ENCODE data around the gene ZSCAN10. TPM values are rescaled to one million over a fixed set of nuclear protein-coding genes. Genes with fewer than 3 reads are reported as not detected.

ZSCAN10 gene
- total RNA-seq, 2 experiments from 2014 or later: 0.26 TPM; not detected in 1

DNA sequence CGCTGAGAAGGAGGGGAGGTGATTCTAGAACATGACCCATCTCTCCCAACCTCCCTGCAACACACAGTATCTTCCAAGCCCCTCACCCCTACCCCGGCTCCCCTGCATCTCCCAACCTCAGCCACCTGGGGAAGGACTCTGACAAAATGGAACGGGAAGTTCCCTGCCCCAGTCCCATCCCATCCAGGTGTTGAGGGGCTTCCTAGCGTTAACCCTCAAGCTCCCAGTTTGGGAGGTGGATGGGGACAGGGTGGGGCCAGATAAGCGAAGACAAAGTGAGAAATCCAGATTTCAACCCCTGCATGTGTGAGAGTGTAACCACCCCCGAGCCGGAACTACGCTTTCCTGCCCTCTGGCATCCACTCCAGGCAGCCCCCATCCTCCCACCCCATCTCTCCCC, 1.8 kb downstream of the ZSCAN10 start:
- Mint-ChIP-seq H3K27ac (no peak overlapping the region), H3K4me3 (no peak overlapping the region), H3K36me3 (ENCODE audit: low read depth) (no peaks in the 10 kb centered on the region), H3K9me3 (no peaks in the 10 kb centered on the region), H3K27me3 (ENCODE audit: low read depth) (no peaks in the 10 kb centered on the region), H3K4me1 (ENCODE audit: low read depth) (peaks cover 34% of the 10 kb centered on the region)
- DNase-seq: no peak
- CTCF ChIA-PET: interaction anchor here (0.6 to 9.5 kb wide), 9 partner anchors 17 to 216 kb away, joined by 3 to 122 read pairs (median 5); partner anchors contain the start of gene IL32
- intact Hi-C loops (cut with micrococcal nuclease): no loop called here

DNA sequence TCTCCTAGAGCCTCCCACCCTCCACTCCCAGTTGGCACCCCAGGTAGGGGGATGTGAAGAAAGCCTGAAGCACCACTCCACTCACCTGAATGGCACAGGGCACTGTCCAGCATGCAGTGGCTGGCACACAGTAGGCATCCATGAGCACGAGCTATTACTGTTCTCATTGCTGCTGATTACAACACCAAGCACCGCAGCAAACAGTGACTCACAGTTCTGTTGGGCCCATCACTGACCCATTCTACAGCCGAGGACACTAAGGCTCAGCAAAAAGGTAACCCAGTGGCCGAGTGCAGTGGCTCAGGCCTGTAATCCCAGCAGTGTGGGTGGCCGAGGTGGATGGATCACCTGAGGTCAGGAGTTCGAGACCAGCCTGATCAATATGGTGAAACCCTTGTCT, 2.7 kb downstream of the ZSCAN10 start:
- no peak for DNase-seq
- Mint-ChIP-seq H3K4me1 (ENCODE audit: low read depth) (peaks cover 29% of the 10 kb centered on the region), H3K4me3 (no peak overlapping the region), H3K9me3 (no peaks in the 10 kb centered on the region), H3K36me3 (ENCODE audit: low read depth) (no peaks in the 10 kb centered on the region), H3K27ac (no peak overlapping the region), H3K27me3 (ENCODE audit: low read depth) (no peaks in the 10 kb centered on the region)
- CTCF ChIA-PET: interaction anchor here (0.5 to 9.5 kb wide), 16 partner anchors 9 to 419 kb away, joined by 3 to 122 read pairs (median 4); partner anchors contain the start of genes HCFC1R1, IL32 and THOC6
- intact Hi-C loops (cut with micrococcal nuclease): loop anchor here (1.0 kb wide), 1 partner anchor 33 kb away; no protein-coding TSS in a partner anchor

- Mint-ChIP-seq H3K36me3 (ENCODE audit: low read depth) (no peaks in the 10 kb centered on the region), H3K9me3 (no peaks in the 10 kb centered on the region), H3K27me3 (ENCODE audit: low read depth) (no peaks in the 10 kb centered on the region), H3K27ac (no peak overlapping the region), H3K4me1 (ENCODE audit: low read depth) (peaks cover 29% of the 10 kb centered on the region), H3K4me3 (no peak overlapping the region)
- intact Hi-C loops (cut with micrococcal nuclease): loop anchor here (1.0 kb wide), 1 partner anchor 33 kb away; no protein-coding TSS in a partner anchor
- CTCF ChIA-PET: interaction anchor here (0.6 to 9.5 kb wide), 18 partner anchors 9 to 419 kb away, joined by 3 to 122 read pairs (median 4); partner anchors contain the start of genes HCFC1R1, IL32 and THOC6
- peak; percentile 76 for DNase-seq
Observed at GRCh38 chr16:3095869-3096268, 3.2 kb downstream of the ZSCAN10 start.

DNA sequence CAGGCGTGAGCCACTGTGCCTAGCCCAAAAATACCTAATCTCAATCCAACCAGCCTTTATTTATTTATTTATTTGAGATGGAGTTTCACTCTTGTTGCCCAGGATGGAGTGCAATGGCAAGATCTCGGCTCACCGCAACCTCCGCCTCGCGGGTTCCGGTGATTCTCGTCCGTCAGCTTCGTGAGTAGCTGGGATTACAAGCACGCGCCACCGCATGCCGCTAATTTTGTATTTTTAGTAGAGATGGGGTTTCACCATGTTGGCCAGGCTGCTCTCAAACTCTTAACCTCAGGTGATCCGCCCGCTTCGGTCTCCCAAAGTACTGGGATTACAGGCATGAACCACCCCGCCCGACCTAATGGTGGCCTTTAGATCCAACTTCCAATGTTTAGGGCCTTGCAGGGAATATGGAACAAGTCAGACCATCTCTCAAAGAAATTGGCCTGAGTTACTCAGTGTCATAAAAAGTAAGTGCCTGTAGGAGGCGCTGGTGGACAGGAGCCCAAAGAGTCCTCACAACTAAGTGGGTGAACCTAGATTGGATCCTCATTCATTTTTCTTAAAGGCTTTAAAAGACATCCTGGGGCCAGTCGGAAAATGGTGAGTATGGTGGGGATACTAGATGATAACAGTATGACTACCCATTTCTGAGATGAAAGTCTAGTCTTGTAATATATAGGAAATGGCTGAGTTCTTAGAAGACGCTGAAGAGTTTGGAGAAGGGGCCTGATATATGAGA, 4.6 kb downstream of the ZSCAN10 start:
- Mint-ChIP-seq H3K27me3 (ENCODE audit: low read depth) (no peaks in the 10 kb centered on the region), H3K4me1 (ENCODE audit: low read depth) (peaks cover 23% of the 10 kb centered on the region), H3K9me3 (no peaks in the 10 kb centered on the region), H3K36me3 (ENCODE audit: low read depth) (no peaks in the 10 kb centered on the region), H3K27ac (no peak overlapping the region), H3K4me3 (no peak overlapping the region)
- CTCF ChIA-PET: interaction anchor here (1.3 to 4.6 kb wide), 3 partner anchors 11 to 35 kb away, joined by 5 to 26 read pairs (median 9); no protein-coding TSS in a partner anchor
- DNase-seq: peak; percentile 80
- intact Hi-C loops (cut with micrococcal nuclease): loop anchor here (1.0 kb wide), 2 partner anchors 30 to 72 kb away; no protein-coding TSS in a partner anchor

DNA sequence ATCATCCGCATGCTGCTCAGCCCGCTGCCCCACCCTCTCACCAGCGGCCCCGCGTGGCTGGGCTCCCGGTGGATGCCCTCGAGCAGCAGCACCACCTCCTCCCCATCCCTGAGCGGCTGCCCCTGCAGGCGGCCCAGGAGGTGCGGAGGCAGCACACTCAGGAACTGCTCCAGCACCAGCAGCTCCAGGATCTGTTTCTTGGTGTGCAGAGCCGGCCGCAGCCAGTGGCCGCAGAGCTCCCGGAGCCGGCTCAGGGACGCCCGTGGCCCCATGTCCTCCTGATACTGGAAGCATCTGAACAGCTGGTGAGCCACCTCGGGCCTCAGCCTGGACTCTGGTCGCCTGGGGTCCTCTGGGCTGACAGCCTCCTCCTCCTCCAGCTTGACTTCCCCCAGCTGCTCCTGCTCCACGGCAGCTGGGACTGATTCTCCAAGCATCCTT, 6.6 kb downstream of the ZSCAN10 start:
- CTCF ChIA-PET: interaction anchor here (0.8 to 4.6 kb wide), 3 partner anchors 29 to 37 kb away, joined by 4 to 26 read pairs (median 5); no protein-coding TSS in a partner anchor
- DNase-seq: no peak
- H3K27me3 Mint-ChIP-seq (ENCODE audit: low read depth): no peaks in the 10 kb centered on the region
- intact Hi-C loops (cut with micrococcal nuclease): no loop called here
- no peak overlapping the region for H3K4me3 Mint-ChIP-seq
- H3K4me1 Mint-ChIP-seq (ENCODE audit: low read depth): peaks cover 30% of the 10 kb centered on the region
- no peaks in the 10 kb centered on the region for H3K36me3 Mint-ChIP-seq (ENCODE audit: low read depth)
- H3K9me3 Mint-ChIP-seq: no peaks in the 10 kb centered on the region
- no peak overlapping the region for H3K27ac Mint-ChIP-seq

DNA sequence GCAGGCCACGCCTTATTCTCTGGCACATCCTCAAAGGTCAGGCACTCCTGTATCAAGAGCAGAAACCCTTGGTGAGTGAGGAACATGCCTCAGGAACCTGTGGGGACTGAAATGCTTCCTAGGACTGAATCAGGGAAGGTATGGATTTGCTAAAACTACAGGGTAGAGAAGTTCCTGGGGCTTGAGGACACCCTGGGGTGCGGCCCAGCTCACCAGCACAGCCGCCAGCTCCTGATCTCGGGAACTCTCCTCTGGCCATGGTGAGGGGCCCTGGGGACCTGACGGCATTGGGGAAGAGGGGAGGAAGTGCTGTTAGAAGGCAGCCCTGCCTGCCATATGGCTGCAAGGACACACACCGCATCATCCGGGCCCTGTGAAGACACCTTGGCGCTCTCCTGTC, 7.5 kb downstream of the ZSCAN10 start:
- no peaks in the 10 kb centered on the region for H3K27me3 Mint-ChIP-seq (ENCODE audit: low read depth)
- no peaks in the 10 kb centered on the region for H3K36me3 Mint-ChIP-seq (ENCODE audit: low read depth)
- H3K9me3 Mint-ChIP-seq: no peaks in the 10 kb centered on the region
- no peak overlapping the region for H3K27ac Mint-ChIP-seq
- H3K4me3 Mint-ChIP-seq: no peak overlapping the region
- DNase-seq: no peak
- intact Hi-C loops (cut with micrococcal nuclease): no loop called here
- CTCF ChIA-PET: interaction anchor here (0.9 to 4.6 kb wide), 3 partner anchors 33 to 60 kb away, joined by 4 to 26 read pairs (median 5); no protein-coding TSS in a partner anchor
- H3K4me1 Mint-ChIP-seq (ENCODE audit: low read depth): peaks cover 35% of the 10 kb centered on the region

- CTCF ChIA-PET: interaction anchor here (0.9 to 4.6 kb wide), 4 partner anchors 30 to 59 kb away, joined by 3 to 26 read pairs (median 6); partner anchors contain the start of gene ZNF213
- Mint-ChIP-seq H3K27me3 (ENCODE audit: low read depth) (no peaks in the 10 kb centered on the region), H3K9me3 (no peaks in the 10 kb centered on the region), H3K27ac (no peak overlapping the region), H3K4me3 (no peak overlapping the region), H3K4me1 (ENCODE audit: low read depth) (peaks cover 28% of the 10 kb centered on the region), H3K36me3 (ENCODE audit: low read depth) (no peaks in the 10 kb centered on the region)
- intact Hi-C loops (cut with micrococcal nuclease): no loop called here
- DNase-seq: no peak
Observed at GRCh38 chr16:3089717-3090592, 9.1 kb downstream of the ZSCAN10 start.

- intact Hi-C loops (cut with micrococcal nuclease): no loop called here
- Mint-ChIP-seq H3K36me3 (ENCODE audit: low read depth) (no peaks in the 10 kb centered on the region), H3K4me1 (ENCODE audit: low read depth) (peaks cover 24% of the 10 kb centered on the region)
Observed at GRCh38 chr16:3088925-3089716, 10.0 kb downstream of the ZSCAN10 start.

DNA sequence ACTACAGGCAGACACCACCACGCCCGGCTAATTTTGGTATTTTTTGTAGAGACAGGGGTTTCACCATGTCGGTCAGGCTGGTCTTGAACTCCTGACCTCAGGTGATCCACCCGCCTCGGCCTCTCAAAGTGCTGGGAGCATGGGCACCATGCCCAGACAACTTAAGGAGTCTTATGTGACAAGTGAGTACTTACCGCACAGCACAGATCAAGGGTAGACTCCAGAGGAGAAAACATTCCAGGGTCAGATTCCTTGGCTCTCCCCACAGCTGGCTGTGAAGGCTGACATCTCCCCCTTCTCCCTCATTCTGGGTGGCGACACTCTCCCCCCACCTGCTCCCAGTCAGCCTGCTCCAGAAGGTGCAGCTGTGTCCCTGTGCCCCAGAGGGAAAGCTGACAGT, 10.6 kb downstream of the ZSCAN10 start:
- no peaks in the 10 kb centered on the region for H3K27me3 Mint-ChIP-seq (ENCODE audit: low read depth)
- H3K4me1 Mint-ChIP-seq (ENCODE audit: low read depth): peaks cover 25% of the 10 kb centered on the region
- no peaks in the 10 kb centered on the region for H3K36me3 Mint-ChIP-seq (ENCODE audit: low read depth)
- CTCF ChIA-PET: interaction anchor here (0.9 to 3.2 kb wide), 3 partner anchors 13 to 41 kb away, joined by 3 to 10 read pairs (median 4); no protein-coding TSS in a partner anchor
- intact Hi-C loops (cut with micrococcal nuclease): no loop called here
- no peak overlapping the region for H3K4me3 Mint-ChIP-seq
- H3K9me3 Mint-ChIP-seq: no peaks in the 10 kb centered on the region
- no peak overlapping the region for H3K27ac Mint-ChIP-seq
- DNase-seq: no peak

More at GRCh38 chr16:3088925-3089716, 10.0 kb downstream of the ZSCAN10 start:
- Mint-ChIP-seq H3K4me3 (no peak overlapping the region), H3K27me3 (ENCODE audit: low read depth) (no peaks in the 10 kb centered on the region), H3K27ac (no peak overlapping the region), H3K9me3 (no peaks in the 10 kb centered on the region)
- DNase-seq: no peak
- CTCF ChIA-PET: interaction anchor here (0.9 to 3.2 kb wide), 4 partner anchors 14 to 58 kb away, joined by 3 to 10 read pairs (median 4); no protein-coding TSS in a partner anchor

- H3K27ac Mint-ChIP-seq: no peak overlapping the region
- H3K4me1 Mint-ChIP-seq (ENCODE audit: low read depth): peaks cover 25% of the 10 kb centered on the region
- H3K27me3 Mint-ChIP-seq (ENCODE audit: low read depth): no peaks in the 10 kb centered on the region
- H3K4me3 Mint-ChIP-seq: no peak overlapping the region
- DNase-seq: no peak
- CTCF ChIA-PET: interaction anchor here (0.6 to 3.2 kb wide), 5 partner anchors 16 to 42 kb away, joined by 3 to 10 read pairs (median 3); no protein-coding TSS in a partner anchor
- no peaks in the 10 kb centered on the region for H3K9me3 Mint-ChIP-seq
- intact Hi-C loops (cut with micrococcal nuclease): no loop called here
- no peaks in the 10 kb centered on the region for H3K36me3 Mint-ChIP-seq (ENCODE audit: low read depth)
Observed at GRCh38 chr16:3087243-3088235, 11.6 kb downstream of the ZSCAN10 start.
